Parathyroid adenoma (tissue), 2 donors: ENCODE results near the gene ZFHX3.
A peak's percentile ranks its signal among the peaks of the same experiment; 100 is the strongest.

Source experiments
- H2AFZ ChIP-seq: fragments of 300-600 bp; sonication (generic); one replicate; pipeline ENCODE4 v1.7.0; 2017; ENCODE audit warnings: antibody characterized with exemption, mild to moderate bottlenecking
- H3K27ac ChIP-seq: fragments of 300-600 bp; sonication (generic); one replicate; pipeline ENCODE4 v1.7.0; 2017
- H3K27me3 ChIP-seq: fragments of 300-600 bp; sonication (generic); one replicate; pipeline ENCODE4 v1.7.0; 2017; ENCODE audit warnings: low read length; ENCODE audit not compliant: control insufficient read depth, insufficient read depth
- H3K36me3 ChIP-seq: fragments of 300-600 bp; sonication (generic); one replicate; pipeline ENCODE4 v1.7.0; 2017; ENCODE audit warnings: low read length; ENCODE audit not compliant: control insufficient read depth, insufficient read depth
- H3K4me1 ChIP-seq: fragments of 300-600 bp; sonication (generic); one replicate; pipeline ENCODE4 v1.7.0; 2017; ENCODE audit warnings: control low read depth
- H3K4me2 ChIP-seq: fragments of 300-600 bp; sonication (generic); one replicate; pipeline ENCODE4 v1.7.0; 2017; ENCODE audit warnings: low read length
- H3K4me3 ChIP-seq: fragments of 300-600 bp; sonication (generic); one replicate; pipeline ENCODE4 v1.7.0; 2017; ENCODE audit warnings: low read depth, low read length
- H3K79me2 ChIP-seq: fragments of 300-600 bp; sonication (generic); one replicate; pipeline ENCODE4 v1.7.0; 2017; ENCODE audit warnings: control low read depth
- H3K9ac ChIP-seq: fragments of 300-600 bp; sonication (generic); one replicate; pipeline ENCODE4 v1.7.0; 2017; ENCODE audit warnings: mild to moderate bottlenecking
- H3K9me3 ChIP-seq: fragments of 300-600 bp; sonication (generic); one replicate; pipeline ENCODE4 v1.7.0; 2017; ENCODE audit warnings: low read length; ENCODE audit not compliant: control insufficient read depth
- CTCF ChIP-seq: fragments of 300-600 bp; sonication (generic); IDR thresholded peaks from one replicate; pipeline ENCODE4 v1.7.0; 2017; ENCODE audit warnings: antibody characterized with exemption, mild to moderate bottlenecking
- donor health status: primary hyperparathyroidism.

Gene ZFHX3

GRCh38 chr16:73023752-73024570 lies 24.0 kb downstream of the ZFHX3 start:
- no peak overlapping the region for H3K4me3 ChIP-seq
- no peaks in the 10 kb centered on the region for H3K36me3 ChIP-seq
- H3K9ac ChIP-seq = no peak overlapping the region
- no peak overlapping the region for H3K4me2 ChIP-seq
- H3K79me2 ChIP-seq = peaks cover 73% of the 10 kb centered on the region
- H3K27me3 ChIP-seq = no peaks in the 10 kb centered on the region
- no peak overlapping the region for H3K27ac ChIP-seq
- H3K9me3 ChIP-seq = no peaks in the 10 kb centered on the region
- H2AFZ ChIP-seq = no peak overlapping the region
- TF ChIP-seq CTCF = no peak
- H3K4me1 ChIP-seq = peaks cover 48% of the 10 kb centered on the region

GRCh38 chr16:73023320-73023719 lies 24.6 kb downstream of the ZFHX3 start:
- Histone ChIP-seq H3K4me3 (no peak overlapping the region), H2AFZ (no peak overlapping the region), H3K4me2 (no peak overlapping the region), H3K9ac (no peak overlapping the region), H3K27ac (no peak overlapping the region), H3K4me1 (peaks cover 52% of the 10 kb centered on the region), H3K9me3 (no peaks in the 10 kb centered on the region), H3K36me3 (no peaks in the 10 kb centered on the region), H3K27me3 (no peaks in the 10 kb centered on the region), H3K79me2 (peaks cover 69% of the 10 kb centered on the region)
- TF ChIP-seq CTCF = no peak

GRCh38 chr16:73022534-73022933 lies 25.4 kb downstream of the ZFHX3 start:
- no peak for TF ChIP-seq CTCF
- Histone ChIP-seq H3K27ac (peak overlapping the region; percentile 20), H2AFZ (no peak overlapping the region), H3K9me3 (no peaks in the 10 kb centered on the region), H3K4me2 (no peak overlapping the region), H3K79me2 (peaks cover 69% of the 10 kb centered on the region), H3K4me1 (peaks cover 52% of the 10 kb centered on the region), H3K36me3 (no peaks in the 10 kb centered on the region), H3K9ac (no peak overlapping the region), H3K4me3 (no peak overlapping the region), H3K27me3 (no peaks in the 10 kb centered on the region)

- peaks cover 66% of the 10 kb centered on the region for H3K79me2 ChIP-seq
- no peaks in the 10 kb centered on the region for H3K36me3 ChIP-seq
- H2AFZ ChIP-seq = no peak overlapping the region
- no peak overlapping the region for H3K4me3 ChIP-seq
- no peak overlapping the region for H3K9ac ChIP-seq
- H3K4me1 ChIP-seq = peaks cover 52% of the 10 kb centered on the region
- H3K4me2 ChIP-seq = no peak overlapping the region
- no peaks in the 10 kb centered on the region for H3K27me3 ChIP-seq
- H3K9me3 ChIP-seq = no peaks in the 10 kb centered on the region
- TF ChIP-seq CTCF = no peak
- H3K27ac ChIP-seq = peak overlapping the region; percentile 20
Observed at GRCh38 chr16:73021866-73022495, 25.9 kb downstream of the ZFHX3 start.
